NB4 (cell line): Measurements from ENCODE around the gene PLXNB2.
"Not testable (repeated sequence)": the region's sequence is repeated elsewhere in the genome, so short reads cannot be mapped to it uniquely, and the experiment has no call there.

ENCODE experiments used
- DNase-seq: peaks from one replicate; pipeline ENCODE4 v3.0.0; 2010; ENCODE audit warnings: low read depth
- H3K4me3 ChIP-seq: one replicate; pipeline ENCODE4 v1.5.1; 2011; ENCODE audit warnings: mild to moderate bottlenecking, low read depth, low read length, moderate library complexity
- CTCF ChIP-seq: IDR thresholded peaks from one replicate; pipeline ENCODE4 v1.5.1; 2012; ENCODE audit warnings: low read depth, low read length
- MAX ChIP-seq: IDR thresholded peaks from 2 replicates; pipeline ENCODE4 v1.6.1; 2011; ENCODE audit warnings: low read depth, low read length
- MYC ChIP-seq: IDR thresholded peaks from 2 replicates; pipeline ENCODE4 v1.6.1; 2011; ENCODE audit warnings: low read depth, low read length
- POLR2A ChIP-seq: IDR thresholded peaks from 2 replicates; pipeline ENCODE4 v1.6.1; 2011; ENCODE audit warnings: mild to moderate bottlenecking; ENCODE audit not compliant: insufficient read length; ENCODE audit errors: extremely low read depth

PLXNB2 gene

GRCh38 chr22:50275181-50276055 is 32.0 kb downstream of the PLXNB2 start:
- TF ChIP-seq CTCF (no peak), POLR2A (no peak), MAX (no peak), MYC (no peak)
- H3K4me3 ChIP-seq: no peak overlapping the region
- no peak for DNase-seq

- H3K4me3 ChIP-seq: no peak overlapping the region
- no peak for DNase-seq
- TF ChIP-seq CTCF: no peak
- TF ChIP-seq POLR2A: no peak
- TF ChIP-seq MAX: no peak
- TF ChIP-seq MYC: no peak
Observed at GRCh38 chr22:50274771-50275170, 32.7 kb downstream of the PLXNB2 start.

- H3K4me3 ChIP-seq: no peak overlapping the region
- peak; percentile 64 for DNase-seq
- TF ChIP-seq CTCF (peak; percentile 21), POLR2A (no peak)
Observed at GRCh38 chr22:50274311-50274710, 33.1 kb downstream of the PLXNB2 start.

GRCh38 chr22:50273781-50274180 is 33.7 kb downstream of the PLXNB2 start:
- not testable (repeated sequence) for DNase-seq, H3K4me3 ChIP-seq

- not testable (repeated sequence) for H3K4me3 ChIP-seq, DNase-seq
Observed at GRCh38 chr22:50273352-50273751, 34.1 kb downstream of the PLXNB2 start.

GRCh38 chr22:50272044-50272802 is 35.2 kb downstream of the PLXNB2 start:
- DNase-seq: peak; percentile 39
- no peak overlapping the region for H3K4me3 ChIP-seq

More at GRCh38 chr22:50272044-50272802, 35.2 kb downstream of the PLXNB2 start:
- TF ChIP-seq POLR2A (no peak), MYC (no peak), MAX (no peak), CTCF (no peak)
